Measurements from ENCODE around the gene TNS1.

TNS1 gene

DNA sequence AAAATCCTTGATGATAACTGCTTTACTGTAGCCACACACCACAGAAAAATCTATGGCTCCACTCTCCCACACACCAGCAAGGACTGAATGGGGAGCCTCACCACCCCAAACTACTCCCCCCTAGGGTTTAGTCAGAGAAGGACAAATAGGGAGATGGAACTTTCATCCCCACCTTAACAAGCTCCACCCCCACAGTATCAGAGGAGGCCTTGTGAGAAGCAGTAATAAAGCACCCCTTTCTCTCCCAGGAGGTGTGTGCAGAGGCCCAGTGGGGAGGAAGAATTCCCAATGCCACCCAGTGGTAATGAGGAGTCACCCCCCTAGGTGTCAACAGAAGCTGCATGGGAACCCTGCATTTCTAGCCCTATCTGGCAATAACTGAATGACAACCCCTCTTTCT lies 224.9 kb downstream of the TNS1 start:
- Histone ChIP-seq H3K4me3 (ENCODE audit: low read depth in 1 of 5, low read length in 5 of 5) (no peak overlapping the region), H3K9me3 (ENCODE audit: control insufficient read depth in 5 of 5, low read length in 5 of 5) (no peaks in the 10 kb centered on the region), H3K9ac (ENCODE audit: low read length in 5 of 5) (peak overlapping the region in 3 of 5 donors; percentile 10 to 28 (median 21)), H3K27ac (ENCODE audit: low read depth, low read length) (peak overlapping the region; percentile 88), H3K4me1 (ENCODE audit: control insufficient read depth in 5 of 5, insufficient read depth in 5 of 5, low read length in 5 of 5) (peaks cover 0 to 28% (median 16%) of the 10 kb centered on the region in 5 donors), H3K27me3 (ENCODE audit: control insufficient read depth in 5 of 5, insufficient read depth in 4 of 5, low read length in 5 of 5) (no peaks in the 10 kb centered on the region), H3K36me3 (ENCODE audit: control insufficient read depth in 5 of 5, insufficient read depth in 5 of 5, low read length in 5 of 5) (peaks cover 0 to 35% (median 18%) of the 10 kb centered on the region in 5 donors)

DNA sequence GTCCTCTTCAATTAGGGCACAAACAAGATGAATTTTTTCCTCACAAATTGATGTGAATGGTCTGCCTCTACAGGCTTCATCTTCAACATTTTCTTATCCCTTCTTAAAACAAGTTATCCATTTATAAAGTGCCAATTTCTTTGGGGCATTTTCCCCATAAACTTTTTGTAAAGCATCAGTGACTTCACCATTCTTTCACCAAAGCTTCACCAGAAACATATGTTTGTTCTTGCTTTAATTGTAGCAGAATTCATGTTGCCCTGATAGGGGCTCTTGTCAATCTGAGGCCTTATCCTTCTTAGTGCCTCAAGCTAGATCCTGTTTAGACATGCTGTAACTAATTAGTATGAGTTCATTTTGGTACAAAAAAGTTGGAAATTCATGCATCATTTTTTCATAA lies 226.2 kb downstream of the TNS1 start:
- Histone ChIP-seq H3K27me3 (ENCODE audit: control insufficient read depth in 5 of 5, insufficient read depth in 4 of 5, low read length in 5 of 5) (no peaks in the 10 kb centered on the region), H3K4me3 (ENCODE audit: low read depth in 1 of 5, low read length in 5 of 5) (no peak overlapping the region), H3K27ac (ENCODE audit: low read depth, low read length) (peak overlapping the region; percentile 88), H3K9me3 (ENCODE audit: control insufficient read depth in 5 of 5, low read length in 5 of 5) (no peaks in the 10 kb centered on the region), H3K9ac (ENCODE audit: low read length in 5 of 5) (no peak overlapping the region), H3K36me3 (ENCODE audit: control insufficient read depth in 5 of 5, insufficient read depth in 5 of 5, low read length in 5 of 5) (peaks cover 4 to 37% (median 25%) of the 10 kb centered on the region in 5 donors), H3K4me1 (ENCODE audit: control insufficient read depth in 5 of 5, insufficient read depth in 5 of 5, low read length in 5 of 5) (peaks cover 0 to 28% (median 16%) of the 10 kb centered on the region in 5 donors)

DNA sequence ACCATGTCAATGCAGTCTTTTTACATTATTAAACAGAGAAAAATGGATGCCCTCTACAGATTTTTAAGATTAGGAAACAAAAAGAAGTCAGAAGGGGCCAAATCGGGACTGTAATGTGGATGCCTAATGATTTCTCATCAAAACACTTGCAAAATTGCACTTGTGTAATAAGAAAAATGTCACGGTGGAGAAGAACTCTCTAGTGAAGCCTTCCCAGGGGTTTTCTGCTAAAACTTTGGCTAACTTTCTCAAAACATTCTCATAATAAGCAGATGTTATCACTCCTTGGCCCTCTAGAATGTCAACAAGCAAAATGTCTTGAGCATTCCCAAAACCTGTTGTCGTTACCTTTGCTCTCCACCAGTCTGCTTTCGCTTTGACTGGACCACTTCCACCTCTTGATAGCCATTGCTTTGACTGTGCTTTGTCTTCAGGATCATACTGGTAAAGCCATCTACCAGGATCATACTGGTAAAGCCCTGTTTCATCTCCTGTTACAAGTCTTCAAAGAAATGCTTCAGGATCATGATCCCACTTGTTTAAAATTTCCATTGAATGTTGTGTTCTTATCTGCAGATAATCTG lies 226.8 kb downstream of the TNS1 start:
- H3K27ac ChIP-seq (ENCODE audit: low read depth, low read length) = peak overlapping the region; percentile 88
- H3K36me3 ChIP-seq (ENCODE audit: control insufficient read depth in 5 of 5, insufficient read depth in 5 of 5, low read length in 5 of 5) = peaks cover 3 to 36% (median 26%) of the 10 kb centered on the region in 5 donors
- no peaks in the 10 kb centered on the region for H3K27me3 ChIP-seq (ENCODE audit: control insufficient read depth in 5 of 5, insufficient read depth in 4 of 5, low read length in 5 of 5)
- H3K4me3 ChIP-seq (ENCODE audit: low read depth in 1 of 5, low read length in 5 of 5) = no peak overlapping the region
- peaks cover 0 to 28% (median 16%) of the 10 kb centered on the region in 5 donors for H3K4me1 ChIP-seq (ENCODE audit: control insufficient read depth in 5 of 5, insufficient read depth in 5 of 5, low read length in 5 of 5)
- H3K9me3 ChIP-seq (ENCODE audit: control insufficient read depth in 5 of 5, low read length in 5 of 5) = no peaks in the 10 kb centered on the region
- no peak overlapping the region for H3K9ac ChIP-seq (ENCODE audit: low read length in 5 of 5)

DNA sequence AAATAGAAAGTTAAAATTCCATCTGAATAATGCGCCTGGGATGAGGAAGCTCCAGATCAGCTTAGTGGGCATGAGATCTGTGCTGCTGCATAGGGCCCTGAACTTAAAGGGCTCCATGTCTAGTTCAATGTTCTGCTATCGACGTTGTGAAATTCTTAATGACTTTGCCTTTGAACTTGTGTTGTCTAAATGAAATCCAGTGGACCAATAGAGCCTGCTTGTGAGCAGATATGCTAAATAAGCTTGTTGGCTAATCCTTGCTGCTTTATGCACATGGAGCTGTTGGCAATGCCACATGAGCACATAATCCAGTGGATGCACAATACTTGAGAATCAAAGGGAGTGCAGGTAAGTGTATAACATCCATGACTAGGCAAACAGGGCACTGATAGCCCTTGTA lies 228.6 kb downstream of the TNS1 start:
- Histone ChIP-seq H3K36me3 (ENCODE audit: control insufficient read depth in 5 of 5, insufficient read depth in 5 of 5, low read length in 5 of 5) (peaks cover 4 to 39% (median 24%) of the 10 kb centered on the region in 5 donors), H3K27me3 (ENCODE audit: control insufficient read depth in 5 of 5, insufficient read depth in 4 of 5, low read length in 5 of 5) (no peaks in the 10 kb centered on the region), H3K4me1 (ENCODE audit: control insufficient read depth in 5 of 5, insufficient read depth in 5 of 5, low read length in 5 of 5) (peaks cover 0 to 28% (median 16%) of the 10 kb centered on the region in 5 donors), H3K9ac (ENCODE audit: low read length in 5 of 5) (peak overlapping the region in 1 of 5 donors; percentile 39), H3K4me3 (ENCODE audit: low read depth in 1 of 5, low read length in 5 of 5) (no peak overlapping the region), H3K27ac (ENCODE audit: low read depth, low read length) (peak overlapping the region; percentile 88), H3K9me3 (ENCODE audit: control insufficient read depth in 5 of 5, low read length in 5 of 5) (no peaks in the 10 kb centered on the region)

DNA sequence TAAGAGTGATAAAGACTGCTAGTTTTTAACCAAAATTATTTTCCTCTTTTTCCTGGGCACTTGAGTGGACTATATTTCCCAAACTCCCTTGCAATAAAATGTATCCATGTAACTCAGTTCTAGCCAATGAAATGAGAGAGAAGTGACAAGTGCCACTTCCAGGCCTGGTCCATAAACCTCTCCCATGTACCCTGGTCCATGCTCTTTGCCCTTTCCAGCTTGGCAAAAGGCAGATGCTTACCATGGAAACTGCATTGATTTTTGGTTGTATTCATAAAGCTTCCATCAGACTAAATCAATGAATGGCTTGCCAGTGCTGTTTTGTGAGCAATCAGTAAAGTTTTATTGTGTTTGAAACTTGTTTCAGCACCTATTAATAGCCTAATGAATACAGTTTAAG lies 229.3 kb downstream of the TNS1 start:
- no peak overlapping the region for H3K4me3 ChIP-seq (ENCODE audit: low read depth in 1 of 5, low read length in 5 of 5)
- H3K27ac ChIP-seq (ENCODE audit: low read depth, low read length) = peak overlapping the region; percentile 88
- H3K36me3 ChIP-seq (ENCODE audit: control insufficient read depth in 5 of 5, insufficient read depth in 5 of 5, low read length in 5 of 5) = peaks cover 4 to 35% (median 20%) of the 10 kb centered on the region in 5 donors
- H3K9ac ChIP-seq (ENCODE audit: low read length in 5 of 5) = peak overlapping the region in 1 of 5 donors; percentile 32
- no peaks in the 10 kb centered on the region for H3K9me3 ChIP-seq (ENCODE audit: control insufficient read depth in 5 of 5, low read length in 5 of 5)
- no peaks in the 10 kb centered on the region for H3K27me3 ChIP-seq (ENCODE audit: control insufficient read depth in 5 of 5, insufficient read depth in 4 of 5, low read length in 5 of 5)
- H3K4me1 ChIP-seq (ENCODE audit: control insufficient read depth in 5 of 5, insufficient read depth in 5 of 5, low read length in 5 of 5) = peaks cover 0 to 28% (median 16%) of the 10 kb centered on the region in 5 donors

DNA sequence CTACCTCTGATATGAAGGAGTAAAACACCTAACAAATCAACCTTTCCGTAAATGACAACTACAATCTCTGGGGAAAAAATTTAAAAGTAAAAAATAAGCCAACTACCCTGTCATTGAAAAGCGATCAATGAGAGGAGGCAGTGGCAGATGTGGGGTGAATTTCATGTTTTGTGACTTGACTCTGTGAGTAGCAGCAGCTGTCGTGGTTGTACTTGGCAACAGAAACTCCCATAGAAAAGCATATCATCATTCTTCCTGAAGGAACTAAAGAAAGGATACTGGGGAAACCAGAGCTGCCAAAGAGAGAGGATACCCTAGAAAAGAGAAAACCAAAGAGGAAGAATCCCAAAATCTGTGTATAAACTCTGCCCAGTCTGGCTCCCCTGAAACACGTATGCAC lies 236.4 kb downstream of the TNS1 start:
- H3K27me3 ChIP-seq (ENCODE audit: control insufficient read depth in 5 of 5, insufficient read depth in 4 of 5, low read length in 5 of 5) = no peaks in the 10 kb centered on the region
- no peak overlapping the region for H3K9ac ChIP-seq (ENCODE audit: low read length in 5 of 5)
- peaks cover 0 to 9% (median 4%) of the 10 kb centered on the region in 5 donors for H3K9me3 ChIP-seq (ENCODE audit: control insufficient read depth in 5 of 5, low read length in 5 of 5)
- H3K27ac ChIP-seq (ENCODE audit: low read depth, low read length) = peak overlapping the region; percentile 32
- H3K36me3 ChIP-seq (ENCODE audit: control insufficient read depth in 5 of 5, insufficient read depth in 5 of 5, low read length in 5 of 5) = peaks cover 8 to 34% (median 16%) of the 10 kb centered on the region in 5 donors
- no peaks in the 10 kb centered on the region for H3K4me1 ChIP-seq (ENCODE audit: control insufficient read depth in 5 of 5, insufficient read depth in 5 of 5, low read length in 5 of 5)
- no peak overlapping the region for H3K4me3 ChIP-seq (ENCODE audit: low read depth in 1 of 5, low read length in 5 of 5)

DNA sequence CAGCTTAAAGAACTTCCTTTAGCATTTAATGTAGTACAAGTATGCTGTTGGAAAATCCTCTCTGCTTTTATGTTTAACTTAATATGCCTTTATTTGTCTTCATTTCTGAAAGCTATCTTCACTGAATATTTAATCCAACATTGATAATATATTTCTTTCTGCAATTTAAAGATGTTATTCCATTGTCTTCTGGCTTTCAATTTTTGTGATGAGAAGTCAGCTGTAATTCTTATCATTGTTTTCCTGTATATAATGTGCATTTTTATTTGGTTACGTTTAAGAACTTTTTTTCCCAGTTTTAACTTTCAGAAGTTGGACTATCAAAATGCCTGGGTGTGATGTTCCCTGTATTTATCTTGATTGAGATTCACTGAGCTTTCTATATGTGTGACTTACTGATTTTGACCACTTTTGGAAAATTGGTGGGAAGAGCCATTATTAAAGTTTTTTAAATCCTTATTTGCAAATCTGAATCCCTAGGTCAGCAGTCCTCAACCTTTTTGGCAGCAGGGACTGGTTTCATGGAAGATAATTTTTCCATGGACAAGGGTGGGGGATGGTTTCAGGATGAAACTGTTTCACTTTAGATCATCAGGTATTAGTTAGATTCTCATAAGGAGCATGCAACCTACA lies 241.0 kb downstream of the TNS1 start:
- H3K4me3 ChIP-seq (ENCODE audit: low read depth in 1 of 5, low read length in 5 of 5) = no peak overlapping the region
- peaks cover 0 to 3% (median 1%) of the 10 kb centered on the region in 5 donors for H3K4me1 ChIP-seq (ENCODE audit: control insufficient read depth in 5 of 5, insufficient read depth in 5 of 5, low read length in 5 of 5)
- peaks cover 10 to 34% (median 15%) of the 10 kb centered on the region in 5 donors for H3K36me3 ChIP-seq (ENCODE audit: control insufficient read depth in 5 of 5, insufficient read depth in 5 of 5, low read length in 5 of 5)
- H3K27me3 ChIP-seq (ENCODE audit: control insufficient read depth in 5 of 5, insufficient read depth in 4 of 5, low read length in 5 of 5) = no peaks in the 10 kb centered on the region
- peaks cover 0 to 9% (median 4%) of the 10 kb centered on the region in 5 donors for H3K9me3 ChIP-seq (ENCODE audit: control insufficient read depth in 5 of 5, low read length in 5 of 5)
- H3K9ac ChIP-seq (ENCODE audit: low read length in 5 of 5) = no peak overlapping the region
- H3K27ac ChIP-seq (ENCODE audit: low read depth, low read length) = no peak overlapping the region

DNA sequence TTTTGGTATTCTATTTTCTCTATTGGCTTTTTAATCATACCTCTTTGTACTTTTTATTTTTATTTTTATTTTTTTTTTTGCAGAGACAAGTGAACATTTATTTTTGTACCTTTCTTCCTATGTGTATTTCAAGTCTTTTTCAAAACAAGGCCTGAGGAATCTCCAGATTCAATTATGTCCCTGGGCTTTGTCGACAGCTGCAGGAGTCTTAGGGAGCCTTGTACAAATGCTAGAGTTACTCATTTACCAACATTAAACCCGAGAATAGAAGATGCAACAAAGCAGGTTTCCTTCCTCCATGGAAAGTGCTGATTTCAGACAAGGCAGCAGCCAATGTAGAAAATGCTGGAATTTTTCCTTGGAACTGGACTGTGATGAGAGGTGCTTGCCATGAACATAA lies 242.8 kb downstream of the TNS1 start:
- no peak overlapping the region for H3K9ac ChIP-seq (ENCODE audit: low read length in 5 of 5)
- peaks cover 10 to 33% (median 15%) of the 10 kb centered on the region in 5 donors for H3K36me3 ChIP-seq (ENCODE audit: control insufficient read depth in 5 of 5, insufficient read depth in 5 of 5, low read length in 5 of 5)
- peaks cover 0 to 10% (median 8%) of the 10 kb centered on the region in 5 donors for H3K4me1 ChIP-seq (ENCODE audit: control insufficient read depth in 5 of 5, insufficient read depth in 5 of 5, low read length in 5 of 5)
- H3K27ac ChIP-seq (ENCODE audit: low read depth, low read length) = no peak overlapping the region
- no peaks in the 10 kb centered on the region for H3K27me3 ChIP-seq (ENCODE audit: control insufficient read depth in 5 of 5, insufficient read depth in 4 of 5, low read length in 5 of 5)
- peaks cover 0 to 9% (median 4%) of the 10 kb centered on the region in 5 donors for H3K9me3 ChIP-seq (ENCODE audit: control insufficient read depth in 5 of 5, low read length in 5 of 5)
- H3K4me3 ChIP-seq (ENCODE audit: low read depth in 1 of 5, low read length in 5 of 5) = no peak overlapping the region

DNA sequence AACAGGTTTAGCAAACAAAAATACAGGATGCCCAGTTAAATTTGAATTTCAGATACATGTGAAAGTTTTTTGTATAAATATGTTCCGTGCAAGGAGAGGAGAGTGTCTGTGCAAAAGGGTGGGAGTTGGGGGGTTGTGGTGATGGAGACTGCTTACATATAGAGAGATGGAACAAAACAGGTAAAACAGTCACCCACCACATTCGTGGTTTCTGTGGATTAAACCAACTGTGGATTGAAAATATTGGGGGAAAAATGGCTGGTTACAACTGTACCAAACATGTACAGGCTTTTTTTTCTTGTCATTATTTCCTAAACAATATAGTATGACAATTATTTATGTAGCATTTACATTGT lies 245.7 kb downstream of the TNS1 start:
- Histone ChIP-seq H3K27ac (ENCODE audit: low read depth, low read length) (peak overlapping the region; percentile 73), H3K4me3 (ENCODE audit: low read depth in 1 of 5, low read length in 5 of 5) (no peak overlapping the region), H3K9ac (ENCODE audit: low read length in 5 of 5) (no peak overlapping the region), H3K27me3 (ENCODE audit: control insufficient read depth in 5 of 5, insufficient read depth in 4 of 5, low read length in 5 of 5) (no peaks in the 10 kb centered on the region), H3K36me3 (ENCODE audit: control insufficient read depth in 5 of 5, insufficient read depth in 5 of 5, low read length in 5 of 5) (peaks cover 6 to 20% (median 10%) of the 10 kb centered on the region in 5 donors), H3K9me3 (ENCODE audit: control insufficient read depth in 5 of 5, low read length in 5 of 5) (peaks cover 0 to 7% (median 2%) of the 10 kb centered on the region in 5 donors), H3K4me1 (ENCODE audit: control insufficient read depth in 5 of 5, insufficient read depth in 5 of 5, low read length in 5 of 5) (peaks cover 0 to 38% (median 29%) of the 10 kb centered on the region in 5 donors)

DNA sequence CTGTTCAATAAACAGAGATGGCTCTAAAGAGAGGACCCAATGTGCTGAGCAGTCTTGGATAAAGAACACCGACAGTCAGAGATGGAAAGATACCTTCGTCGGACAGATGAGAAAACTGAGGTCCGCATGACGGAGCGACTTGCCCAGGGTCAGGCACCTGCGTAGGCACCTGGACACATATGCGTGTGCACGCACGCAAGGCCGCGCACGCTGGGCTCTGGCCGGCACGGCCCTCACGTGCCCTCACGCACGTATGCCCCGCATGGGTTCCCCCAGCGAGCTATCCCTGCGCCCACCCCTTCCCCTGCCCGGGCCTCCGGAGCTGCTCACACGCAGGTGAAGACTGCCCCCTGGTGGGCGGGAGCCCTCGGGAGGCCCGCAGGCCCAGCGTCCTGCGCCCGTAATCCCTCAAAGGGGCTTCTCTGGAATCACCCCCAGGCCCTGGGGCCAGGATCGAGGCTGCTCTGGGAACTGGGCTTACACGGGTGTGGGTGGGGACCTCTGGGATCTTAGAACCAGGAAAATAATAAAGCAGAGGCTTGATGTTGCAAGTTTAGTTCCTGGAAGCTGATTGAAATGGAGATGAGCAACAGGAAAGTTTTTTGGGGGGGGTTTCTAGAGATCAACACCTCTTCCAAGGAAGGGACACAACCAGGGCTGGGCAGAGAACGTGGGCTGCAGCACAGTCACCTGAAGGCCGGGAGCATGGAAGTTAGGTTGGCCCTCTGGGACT lies 246.3 kb downstream of the TNS1 start:
- Histone ChIP-seq H3K4me3 (ENCODE audit: low read depth in 1 of 5, low read length in 5 of 5) (peak overlapping the region in 1 of 5 donors; percentile 41), H3K4me1 (ENCODE audit: control insufficient read depth in 5 of 5, insufficient read depth in 5 of 5, low read length in 5 of 5) (peaks cover 0 to 43% (median 32%) of the 10 kb centered on the region in 5 donors), H3K27me3 (ENCODE audit: control insufficient read depth in 5 of 5, insufficient read depth in 4 of 5, low read length in 5 of 5) (no peaks in the 10 kb centered on the region), H3K36me3 (ENCODE audit: control insufficient read depth in 5 of 5, insufficient read depth in 5 of 5, low read length in 5 of 5) (peaks cover 7 to 20% (median 8%) of the 10 kb centered on the region in 5 donors), H3K27ac (ENCODE audit: low read depth, low read length) (peak overlapping the region; percentile 73), H3K9ac (ENCODE audit: low read length in 5 of 5) (peak overlapping the region in 1 of 5 donors; percentile 54), H3K9me3 (ENCODE audit: control insufficient read depth in 5 of 5, low read length in 5 of 5) (peaks cover 0 to 1% (median 0%) of the 10 kb centered on the region in 5 donors)

Measured in subcutaneous abdominal adipose tissue (tissue), 5 donors.